ENCODE measurements around the gene SPDYE8. TPM values are rescaled to one million over a fixed set of nuclear protein-coding genes. Genes with fewer than 3 reads are reported as not detected.
"Not testable (repeated sequence)": the region's sequence is repeated elsewhere in the genome, so short reads cannot be mapped to it uniquely, and the experiment has no call there.

Gene SPDYE8
- total and polyA plus RNA-seq, 2 of the 13 experiments (the other 11 are each of a cell fraction or from before 2014, with no cell fraction given): not detected

DNA sequence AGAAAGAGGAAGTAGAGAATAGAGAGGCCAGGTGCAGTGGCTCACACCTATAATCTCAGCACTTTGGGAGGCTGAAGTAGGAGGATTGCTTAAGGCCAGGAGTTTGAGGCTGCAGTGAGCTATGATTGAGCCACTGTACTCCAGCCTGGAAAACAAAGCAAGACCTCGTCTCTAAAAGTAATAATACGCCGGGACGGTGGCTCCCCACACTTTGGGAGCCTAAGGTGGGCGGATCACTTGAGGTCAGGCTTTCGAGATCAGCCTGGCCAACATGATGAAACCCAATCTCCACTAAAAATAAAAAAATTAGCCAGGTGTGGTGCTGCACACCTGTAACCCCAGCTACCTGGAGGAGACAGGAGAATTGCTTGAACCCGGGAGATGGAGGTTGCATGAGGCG, 34.1 kb downstream of the SPDYE8 start:
- H3K79me2 ChIP-seq (ENCODE audit: insufficient read depth, low read length); DNase-seq (ENCODE audit: low spot score); in situ Hi-C loops (cut with HindIII; ENCODE audit: extremely low pct_ligation_motif_present, low pct_unique_long_range_greater_than_20kb); H3K4me3 ChIP-seq (replicated peaks in 1 of 3; ENCODE audit: insufficient read depth in 1 of 3, low read depth in 2 of 3, low read length in 3 of 3); POLR2A ChIA-PET; ATAC-seq; H4K20me1 ChIP-seq (ENCODE audit: insufficient read depth, low read length); H3K9me3 ChIP-seq (ENCODE audit: low read length); H3K27ac ChIP-seq (ENCODE audit: extremely low read length, insufficient read depth, low read length); H3K9ac ChIP-seq (ENCODE audit: insufficient read depth, low read depth, low read length); H3K4me1 ChIP-seq (ENCODE audit: insufficient read depth, low read length); H3K4me2 ChIP-seq (ENCODE audit: low read depth, low read length); BruUV-seq (replicated peaks); H2AFZ ChIP-seq (ENCODE audit: low read length); H3K36me3 ChIP-seq (replicated peaks in 1 of 2; ENCODE audit: control insufficient read depth in 1 of 2, insufficient read depth in 2 of 2, low read length in 2 of 2); CTCF ChIA-PET (ENCODE audit: low intra/inter-chr PET ratio, low total read pairs); H3K27me3 ChIP-seq (ENCODE audit: control insufficient read depth in 1 of 2, insufficient read depth in 2 of 2, low read length in 2 of 2); FAIRE-seq; intact Hi-C loops (cut with micrococcal nuclease; ENCODE audit: unreplicated experiment): not testable (repeated sequence)
- 97% methylated on average over 6 of the region's 8 CpGs for WGBS (ENCODE audit: low lambda C conversion rate)

DNA sequence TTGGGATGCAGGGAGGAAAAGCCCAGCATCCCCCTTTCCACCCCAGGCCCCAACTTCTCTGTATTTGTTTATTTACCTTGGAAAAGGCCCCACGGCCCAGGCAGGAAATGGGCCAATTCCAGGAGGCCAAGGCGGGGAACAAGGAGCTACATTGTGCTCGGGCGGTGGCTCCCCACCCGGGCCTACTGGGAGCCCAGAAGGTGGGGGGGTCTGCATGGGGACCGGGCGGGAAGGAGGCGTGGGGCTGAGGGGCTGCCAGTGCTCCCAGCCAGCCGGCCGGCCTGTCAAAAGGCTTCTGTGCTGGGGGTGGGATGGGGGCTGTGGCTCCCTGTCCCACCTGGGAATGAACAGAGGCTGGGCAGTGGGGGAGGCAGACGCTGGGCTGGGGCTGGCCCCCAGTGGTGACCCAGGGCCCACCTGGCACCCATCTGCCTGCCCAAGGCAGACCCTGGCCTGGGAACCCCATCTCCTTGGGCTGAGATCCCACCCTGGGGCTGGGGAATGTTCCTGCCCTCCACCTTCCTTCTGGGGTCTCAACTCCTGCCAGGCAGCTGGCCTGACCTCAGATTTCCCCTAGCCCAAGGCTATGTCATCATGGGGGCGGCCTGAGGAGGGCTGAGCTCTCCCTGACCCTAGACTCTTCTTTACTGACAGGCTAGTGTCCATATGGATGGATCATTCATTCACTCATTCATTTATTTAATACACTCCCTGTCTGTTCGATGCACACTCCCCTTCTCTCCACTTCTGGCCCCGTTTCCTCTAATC, 39.2 kb downstream of the SPDYE8 start:
- DNase-seq (ENCODE audit: low spot score); POLR2A ChIA-PET; H3K9me3 ChIP-seq (ENCODE audit: low read length); FAIRE-seq; H3K36me3 ChIP-seq (replicated peaks in 1 of 2; ENCODE audit: control insufficient read depth in 1 of 2, insufficient read depth in 2 of 2, low read length in 2 of 2); H3K27me3 ChIP-seq (ENCODE audit: control insufficient read depth in 1 of 2, insufficient read depth in 2 of 2, low read length in 2 of 2); BruUV-seq (replicated peaks); H2AFZ ChIP-seq (ENCODE audit: low read length); intact Hi-C loops (cut with micrococcal nuclease; ENCODE audit: unreplicated experiment); H3K4me1 ChIP-seq (ENCODE audit: insufficient read depth, low read length); in situ Hi-C loops (cut with HindIII; ENCODE audit: extremely low pct_ligation_motif_present, low pct_unique_long_range_greater_than_20kb); H3K27ac ChIP-seq (ENCODE audit: extremely low read length, insufficient read depth, low read length); CTCF ChIA-PET (ENCODE audit: low intra/inter-chr PET ratio, low total read pairs); H4K20me1 ChIP-seq (ENCODE audit: insufficient read depth, low read length); H3K79me2 ChIP-seq (ENCODE audit: insufficient read depth, low read length); H3K4me2 ChIP-seq (ENCODE audit: low read depth, low read length); H3K4me3 ChIP-seq (replicated peaks in 1 of 3; ENCODE audit: insufficient read depth in 1 of 3, low read depth in 2 of 3, low read length in 3 of 3); H3K9ac ChIP-seq (ENCODE audit: insufficient read depth, low read depth, low read length); TF ChIP-seq FOXP1 (IDR thresholded peaks at IDR 0.05): not testable (repeated sequence)
- no CpG with 5 or more reads among the region's 14 CpGs for whole genome bisulfite sequencing (ENCODE audit: low lambda C conversion rate)
- peak; percentile 91 for ATAC-seq
- 0 out of 2 replicates have a peak, but pooled peaks have one; percentile 24 for TF ChIP-seq SAP130 (CRISPR knock-in tag; IDR thresholded peaks at IDR 0.05; ENCODE audit: low read depth)
- TF ChIP-seq, protein P1, sequence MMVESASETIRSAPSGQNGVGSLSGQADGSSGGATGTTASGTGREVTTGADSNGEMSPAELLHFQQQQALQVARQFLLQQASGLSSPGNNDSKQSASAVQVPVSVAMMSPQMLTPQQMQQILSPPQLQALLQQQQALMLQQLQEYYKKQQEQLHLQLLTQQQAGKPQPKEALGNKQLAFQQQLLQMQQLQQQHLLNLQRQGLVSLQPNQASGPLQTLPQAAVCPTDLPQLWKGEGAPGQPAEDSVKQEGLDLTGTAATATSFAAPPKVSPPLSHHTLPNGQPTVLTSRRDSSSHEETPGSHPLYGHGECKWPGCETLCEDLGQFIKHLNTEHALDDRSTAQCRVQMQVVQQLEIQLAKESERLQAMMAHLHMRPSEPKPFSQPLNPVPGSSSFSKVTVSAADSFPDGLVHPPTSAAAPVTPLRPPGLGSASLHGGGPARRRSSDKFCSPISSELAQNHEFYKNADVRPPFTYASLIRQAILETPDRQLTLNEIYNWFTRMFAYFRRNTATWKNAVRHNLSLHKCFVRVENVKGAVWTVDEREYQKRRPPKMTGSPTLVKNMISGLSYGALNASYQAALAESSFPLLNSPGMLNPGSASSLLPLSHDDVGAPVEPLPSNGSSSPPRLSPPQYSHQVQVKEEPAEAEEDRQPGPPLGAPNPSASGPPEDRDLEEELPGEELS (CRISPR knock-in tag; IDR thresholded peaks at IDR 0.05): peak; percentile 63
- peak; percentile 44 for TF ChIP-seq GABPB1 (CRISPR knock-in tag; IDR thresholded peaks at IDR 0.05)
- TF ChIP-seq, protein P2, sequence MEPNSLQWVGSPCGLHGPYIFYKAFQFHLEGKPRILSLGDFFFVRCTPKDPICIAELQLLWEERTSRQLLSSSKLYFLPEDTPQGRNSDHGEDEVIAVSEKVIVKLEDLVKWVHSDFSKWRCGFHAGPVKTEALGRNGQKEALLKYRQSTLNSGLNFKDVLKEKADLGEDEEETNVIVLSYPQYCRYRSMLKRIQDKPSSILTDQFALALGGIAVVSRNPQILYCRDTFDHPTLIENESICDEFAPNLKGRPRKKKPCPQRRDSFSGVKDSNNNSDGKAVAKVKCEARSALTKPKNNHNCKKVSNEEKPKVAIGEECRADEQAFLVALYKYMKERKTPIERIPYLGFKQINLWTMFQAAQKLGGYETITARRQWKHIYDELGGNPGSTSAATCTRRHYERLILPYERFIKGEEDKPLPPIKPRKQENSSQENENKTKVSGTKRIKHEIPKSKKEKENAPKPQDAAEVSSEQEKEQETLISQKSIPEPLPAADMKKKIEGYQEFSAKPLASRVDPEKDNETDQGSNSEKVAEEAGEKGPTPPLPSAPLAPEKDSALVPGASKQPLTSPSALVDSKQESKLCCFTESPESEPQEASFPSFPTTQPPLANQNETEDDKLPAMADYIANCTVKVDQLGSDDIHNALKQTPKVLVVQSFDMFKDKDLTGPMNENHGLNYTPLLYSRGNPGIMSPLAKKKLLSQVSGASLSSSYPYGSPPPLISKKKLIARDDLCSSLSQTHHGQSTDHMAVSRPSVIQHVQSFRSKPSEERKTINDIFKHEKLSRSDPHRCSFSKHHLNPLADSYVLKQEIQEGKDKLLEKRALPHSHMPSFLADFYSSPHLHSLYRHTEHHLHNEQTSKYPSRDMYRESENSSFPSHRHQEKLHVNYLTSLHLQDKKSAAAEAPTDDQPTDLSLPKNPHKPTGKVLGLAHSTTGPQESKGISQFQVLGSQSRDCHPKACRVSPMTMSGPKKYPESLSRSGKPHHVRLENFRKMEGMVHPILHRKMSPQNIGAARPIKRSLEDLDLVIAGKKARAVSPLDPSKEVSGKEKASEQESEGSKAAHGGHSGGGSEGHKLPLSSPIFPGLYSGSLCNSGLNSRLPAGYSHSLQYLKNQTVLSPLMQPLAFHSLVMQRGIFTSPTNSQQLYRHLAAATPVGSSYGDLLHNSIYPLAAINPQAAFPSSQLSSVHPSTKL (CRISPR knock-in tag; IDR thresholded peaks at IDR 0.05): 0 out of 2 replicates have a peak, but pooled peaks have one; percentile 22
- TF ChIP-seq SOX5 (CRISPR knock-in tag; IDR thresholded peaks at IDR 0.05; ENCODE audit: borderline replicate concordance): peak; percentile 33; the same call in 1 of the 2 replicates
- 0 out of 2 replicates have a peak, but pooled peaks have one; percentile 26 for TF ChIP-seq ELF3 (CRISPR knock-in tag; IDR thresholded peaks at IDR 0.05)
- TF ChIP-seq FOXA3 (CRISPR knock-in tag; IDR thresholded peaks at IDR 0.05): peak; percentile 25; the same call in 1 of the 2 replicates
- TF ChIP-seq ETV5 (CRISPR knock-in tag; IDR thresholded peaks at IDR 0.05; ENCODE audit: borderline replicate concordance): peak; percentile 49; the same call in 1 of the 2 replicates
- TF ChIP-seq ELF1 (CRISPR knock-in tag; IDR thresholded peaks at IDR 0.05): 0 out of 2 replicates have a peak, but pooled peaks have one; percentile 23
- peak; percentile 41; the same call in 1 of the 2 replicates for TF ChIP-seq FOXP1 (CRISPR knock-in tag; IDR thresholded peaks at IDR 0.05)
